T-helper 9 cell (primary cell): Measurements from ENCODE around the gene AVL9.
"Not testable (repeated sequence)": the region's sequence is repeated elsewhere in the genome, so short reads cannot be mapped to it uniquely, and the experiment has no call there.

Source experiments
- DNase-seq: peaks from one replicate; pipeline ENCODE4 v3.0.0-alpha.2; 2020

The AVL9 gene

GRCh38 chr7:32496052-32496813 lies 944 bp downstream of the AVL9 start:
- DNase-seq, result no peak

GRCh38 chr7:32499755-32500154 lies 4.5 kb downstream of the AVL9 start:
- DNase-seq, result not testable (repeated sequence)

- not testable (repeated sequence) for DNase-seq
These were observed 4.9 kb downstream of the AVL9 start for GRCh38 chr7:32500216-32500615.

- DNase-seq, result no peak
These were observed 5.6 kb downstream of the AVL9 start for GRCh38 chr7:32500922-32501341.

GRCh38 chr7:32501522-32501921 lies 6.2 kb downstream of the AVL9 start:
- DNase-seq, result no peak

GRCh38 chr7:32502728-32503127 lies 7.4 kb downstream of the AVL9 start:
- no peak for DNase-seq

GRCh38 chr7:32506266-32507054 lies 11.2 kb downstream of the AVL9 start:
- no peak for DNase-seq

- DNase-seq, result no peak
These were observed 12.1 kb downstream of the AVL9 start for GRCh38 chr7:32507414-32507813.

GRCh38 chr7:32511791-32512190 lies 16.5 kb downstream of the AVL9 start:
- no peak for DNase-seq

GRCh38 chr7:32513210-32513609 lies 17.9 kb downstream of the AVL9 start:
- no peak for DNase-seq

- DNase-seq, result no peak
These were observed 20.7 kb downstream of the AVL9 start for GRCh38 chr7:32515890-32516550.

- no peak for DNase-seq
These were observed 21.3 kb downstream of the AVL9 start for GRCh38 chr7:32516551-32517100.

GRCh38 chr7:32518534-32519140 lies 23.3 kb downstream of the AVL9 start:
- no peak for DNase-seq

- no peak for DNase-seq
These were observed 24.5 kb downstream of the AVL9 start for GRCh38 chr7:32519763-32520162.

GRCh38 chr7:32522746-32523530 lies 27.6 kb downstream of the AVL9 start:
- no peak for DNase-seq

GRCh38 chr7:32524631-32525030 lies 29.3 kb downstream of the AVL9 start:
- DNase-seq, result no peak

- no peak for DNase-seq
These were observed 30.6 kb downstream of the AVL9 start for GRCh38 chr7:32525839-32526238.

GRCh38 chr7:32531402-32531801 lies 36.1 kb downstream of the AVL9 start:
- DNase-seq, result no peak

GRCh38 chr7:32532086-32532485 lies 36.8 kb downstream of the AVL9 start:
- no peak for DNase-seq

GRCh38 chr7:32532716-32533115 lies 37.4 kb downstream of the AVL9 start:
- no peak for DNase-seq

GRCh38 chr7:32533276-32534029 lies 38.2 kb downstream of the AVL9 start:
- no peak for DNase-seq
